ENCODE results near the gene NTN1.

GRCh38 chr17:9138161-9138717 is 116.9 kb downstream of the NTN1 start:
- TF ChIP-seq POLR2A (IDR thresholded peaks at IDR 0.05; ENCODE audit: low read depth, low read length) (no peak), PAX5 (IDR thresholded peaks at IDR 0.05; ENCODE audit: insufficient read depth, low read length, severe bottlenecking) (no peak), TAF1 (IDR thresholded peaks at IDR 0.05; ENCODE audit: low read depth, low read length) (no peak), POLR2AphosphoS5 (IDR thresholded peaks at IDR 0.05; ENCODE audit: low read depth, low read length) (no peak), POU2F2 (IDR thresholded peaks at IDR 0.05; ENCODE audit: low read depth, low read length) (no peak)
